HepG2 (cell line): ENCODE measurements around the gene GSC2. TPM values are rescaled to one million over a fixed set of nuclear protein-coding genes. Genes with fewer than 3 reads are reported as not detected.

ENCODE experiments used
- CAMTA2 ChIP-seq: sonication (generic); formaldehyde crosslinking; IDR thresholded peaks from 2 replicates; pipeline ENCODE4 v1.4.0; 2020; ENCODE audit warnings: mild to moderate bottlenecking, missing genetic modification reagents, borderline replicate concordance
- DMAP1 ChIP-seq: IDR thresholded peaks from 2 replicates; pipeline ENCODE4 v1.6.1; 2016
- GPN1 ChIP-seq: sonication (generic); formaldehyde crosslinking; IDR thresholded peaks from 2 replicates; pipeline ENCODE4 v1.5.1; 2020; ENCODE audit warnings: missing genetic modification reagents, borderline replicate concordance
- HDAC2 ChIP-seq: sonication (generic); formaldehyde crosslinking; IDR thresholded peaks from 2 replicates; pipeline ENCODE4 v1.4.0; 2020; ENCODE audit warnings: missing genetic modification reagents
- HES4 ChIP-seq: sonication (generic); formaldehyde crosslinking; IDR thresholded peaks from 2 replicates; pipeline ENCODE4 v1.9.0; 2021; ENCODE audit warnings: mild to moderate bottlenecking, missing genetic modification reagents, borderline replicate concordance
- HOXA3 ChIP-seq: sonication (generic); formaldehyde crosslinking; IDR thresholded peaks from 2 replicates; pipeline ENCODE4 v1.5.0; 2020; ENCODE audit warnings: missing genetic modification reagents
- JUNB ChIP-seq: sonication (generic); formaldehyde crosslinking; IDR thresholded peaks from 2 replicates; pipeline ENCODE4 v1.8.0; 2022; ENCODE audit warnings: missing genetic modification reagents, mild to moderate bottlenecking, borderline replicate concordance
- KLF16 ChIP-seq, 2 experiments: sonication (generic) in 1 of 2; formaldehyde crosslinking in 1 of 2; IDR thresholded peaks; 2 replicates each; pipeline versions ENCODE4 v1.6.1 to v1.8.0; 2016 to 2023; ENCODE audit warnings: missing genetic modification reagents in 2 of 2, missing compliant biosample characterization in 1 of 2
- MBD4 ChIP-seq: IDR thresholded peaks from 2 replicates; pipeline ENCODE4 v1.6.1; 2012; ENCODE audit warnings: low read length, inconsistent platforms, borderline replicate concordance
- MEIS1 ChIP-seq: sonication (generic); formaldehyde crosslinking; IDR thresholded peaks from 2 replicates; pipeline ENCODE4 v1.9.0; 2021; ENCODE audit warnings: mild to moderate bottlenecking, missing genetic modification reagents, moderate library complexity, borderline replicate concordance
- RBM22 ChIP-seq: fragments of 200-400 bp; formaldehyde crosslinking; optimal IDR thresholded peaks from 2 replicates; pipeline ENCODE3; 2017; ENCODE audit warnings: mild to moderate bottlenecking, low read length, moderate library complexity
- SOX13 ChIP-seq, 3 experiments: fragments of 450-650 bp in 1 of 3; sonication (generic) in 1 of 3; formaldehyde crosslinking in 1 of 3; IDR thresholded peaks in 2 of 3; conservative IDR thresholded peaks in 1 of 3; 2 replicates each; pipeline versions ENCODE4 v1.5.0 to v1.6.1; 2016 to 2020; ENCODE audit warnings: antibody characterized with exemption in 1 of 3, mild to moderate bottlenecking in 1 of 3, missing compliant biosample characterization in 1 of 3, missing genetic modification reagents in 1 of 3, moderate library complexity in 1 of 3
- TBX2 ChIP-seq: sonication (generic); formaldehyde crosslinking; IDR thresholded peaks from 2 replicates; pipeline ENCODE4 v1.5.0; 2020; ENCODE audit warnings: missing genetic modification reagents, mild to moderate bottlenecking, borderline replicate concordance
- ZNF101 ChIP-seq: sonication (generic); formaldehyde crosslinking; IDR thresholded peaks from 2 replicates; pipeline ENCODE4 v1.4.0; 2020; ENCODE audit warnings: mild to moderate bottlenecking, low read depth, missing genetic modification reagents, borderline replicate concordance
- ZNF232 ChIP-seq: sonication (generic); formaldehyde crosslinking; IDR thresholded peaks from 2 replicates; pipeline ENCODE4 v1.4.0; 2020; ENCODE audit warnings: missing genetic modification reagents, borderline replicate concordance
- ZNF329 ChIP-seq: sonication (generic); formaldehyde crosslinking; IDR thresholded peaks from 2 replicates; pipeline ENCODE4 v1.9.0; 2021; ENCODE audit warnings: low read depth, mild to moderate bottlenecking, missing genetic modification reagents
- ZNF570 ChIP-seq: sonication (generic); formaldehyde crosslinking; IDR thresholded peaks from 2 replicates; pipeline ENCODE4 v1.4.0; 2020; ENCODE audit warnings: mild to moderate bottlenecking, missing genetic modification reagents, borderline replicate concordance
- ZNF746 ChIP-seq: sonication (generic); formaldehyde crosslinking; IDR thresholded peaks from 2 replicates; pipeline ENCODE4 v1.8.0; 2022; ENCODE audit warnings: mild to moderate bottlenecking, missing genetic modification reagents
- polyA plus RNA-seq, 8 experiments: library from polyadenylated mRNA; depleted of rRNA in 3 of 8; stranded (reverse) in 7 of 8; unstranded in 1 of 8; fragments of >200 nt; fragmentation: Illumina TruSeq in 4 of 8; extraction: Trizol in 4 of 8; gene quantifications; 2 replicates each; pipeline versions ENCODE4 v1.2.1 to v1.2.3, GENCODE V29; 2011 to 2016; ENCODE audit warnings: low read depth in 4 of 8, missing spikeins in 1 of 8, mixed read lengths in 1 of 8; ENCODE audit not compliant: insufficient read depth in 1 of 8
- total RNA-seq, 5 experiments: library from RNA; depleted of rRNA; stranded (reverse); fragments of >200 nt; fragmentation: Illumina TruSeq; extraction: Trizol; gene quantifications; 2 replicates each; pipeline ENCODE4 v1.2.3, GENCODE V29; 2016; ENCODE audit warnings: low read depth in 1 of 5
- TF ChIP-seq, protein P1 (sequence below): IDR thresholded peaks from 2 replicates; pipeline ENCODE4 v1.6.1; 2016; ENCODE audit warnings: mild to moderate bottlenecking
- TF ChIP-seq, protein P2 (sequence below): sonication (generic); formaldehyde crosslinking; IDR thresholded peaks from 2 replicates; pipeline ENCODE4 v1.9.0; 2021; ENCODE audit warnings: missing genetic modification reagents, borderline replicate concordance
- TF ChIP-seq, protein P3 (sequence below): IDR thresholded peaks from 2 replicates; pipeline ENCODE4 v1.6.1; 2016; ENCODE audit warnings: mild to moderate bottlenecking, missing biosample characterization, missing genetic modification reagents
- TF ChIP-seq, protein P4 (sequence below): sonication (generic); IDR thresholded peaks from 2 replicates; pipeline ENCODE4 v1.6.1; 2016; ENCODE audit warnings: low read depth, borderline replicate concordance
- TF ChIP-seq, protein P5 (sequence below): sonication (generic); formaldehyde crosslinking; IDR thresholded peaks from 2 replicates; pipeline ENCODE4 v1.4.0; 2020; ENCODE audit warnings: missing genetic modification reagents

GSC2 gene
- total and polyA plus RNA-seq, 2 of the 13 experiments (the other 11 are each of a cell fraction or from before 2014, with no cell fraction given) = not detected

DNA sequence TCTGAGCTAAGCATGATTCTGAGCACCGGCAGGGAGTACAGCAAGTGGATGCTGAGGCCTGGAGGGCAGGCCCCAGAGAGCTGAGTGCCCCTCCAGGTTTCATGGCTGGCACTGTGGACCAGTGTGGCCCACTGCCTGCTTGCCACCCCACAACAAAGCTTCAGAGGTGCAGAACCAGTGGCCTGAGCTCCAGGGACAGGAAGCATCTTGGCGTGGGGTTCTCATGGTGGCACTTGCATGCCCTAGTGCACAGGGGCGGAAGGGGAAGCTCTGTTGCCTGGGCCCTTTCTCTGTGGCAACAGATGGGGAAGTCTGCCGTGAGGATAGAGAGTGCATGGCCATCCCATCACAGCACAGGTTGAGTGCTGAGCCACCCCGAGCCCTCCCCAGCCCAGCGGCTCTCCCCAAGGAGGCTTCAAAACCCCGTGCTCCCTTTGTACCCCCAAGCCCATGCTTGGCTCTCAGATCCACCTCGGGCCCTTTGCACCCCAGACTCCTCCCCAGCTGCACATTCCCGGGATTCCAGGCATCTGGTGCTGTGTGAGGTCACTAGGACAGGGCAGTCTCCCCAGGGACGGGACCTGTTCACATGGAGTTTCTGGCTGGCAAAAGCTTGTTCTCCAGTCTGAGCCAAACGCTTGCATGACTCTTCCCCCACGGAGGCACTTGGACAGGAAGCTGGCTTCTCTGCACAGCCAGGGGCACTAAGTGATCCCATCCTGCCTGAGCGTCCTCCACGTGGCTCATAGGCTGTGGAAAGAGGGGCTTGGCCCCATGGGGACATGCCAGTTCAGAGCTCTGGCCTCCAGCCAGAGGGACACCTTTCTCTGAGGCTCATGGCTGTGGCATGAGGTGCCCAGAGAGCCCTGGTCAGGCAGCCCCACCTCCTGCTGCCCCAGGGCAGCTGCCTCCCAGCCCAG is 24.3 kb upstream of the GSC2 start (continued):
- TF ChIP-seq ZNF746 = no peak
- no peak for TF ChIP-seq SOX13 (IDR thresholded peaks at IDR 0.05)
- TF ChIP-seq SOX13 (CRISPR knock-in tag; conservative IDR thresholded peaks at IDR 0.05 in 1 of 2, IDR thresholded peaks at IDR 0.05 in 1 of 2) = no peak
- TF ChIP-seq MEIS1 (CRISPR knock-in tag) = no peak
- TF ChIP-seq, protein P1, sequence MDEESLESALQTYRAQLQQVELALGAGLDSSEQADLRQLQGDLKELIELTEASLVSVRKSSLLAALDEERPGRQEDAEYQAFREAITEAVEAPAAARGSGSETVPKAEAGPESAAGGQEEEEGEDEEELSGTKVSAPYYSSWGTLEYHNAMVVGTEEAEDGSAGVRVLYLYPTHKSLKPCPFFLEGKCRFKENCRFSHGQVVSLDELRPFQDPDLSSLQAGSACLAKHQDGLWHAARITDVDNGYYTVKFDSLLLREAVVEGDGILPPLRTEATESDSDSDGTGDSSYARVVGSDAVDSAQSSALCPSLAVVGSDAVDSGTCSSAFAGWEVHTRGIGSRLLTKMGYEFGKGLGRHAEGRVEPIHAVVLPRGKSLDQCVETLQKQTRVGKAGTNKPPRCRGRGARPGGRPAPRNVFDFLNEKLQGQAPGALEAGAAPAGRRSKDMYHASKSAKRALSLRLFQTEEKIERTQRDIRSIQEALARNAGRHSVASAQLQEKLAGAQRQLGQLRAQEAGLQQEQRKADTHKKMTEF (CRISPR knock-in tag) = no peak
- TF ChIP-seq, protein P2, sequence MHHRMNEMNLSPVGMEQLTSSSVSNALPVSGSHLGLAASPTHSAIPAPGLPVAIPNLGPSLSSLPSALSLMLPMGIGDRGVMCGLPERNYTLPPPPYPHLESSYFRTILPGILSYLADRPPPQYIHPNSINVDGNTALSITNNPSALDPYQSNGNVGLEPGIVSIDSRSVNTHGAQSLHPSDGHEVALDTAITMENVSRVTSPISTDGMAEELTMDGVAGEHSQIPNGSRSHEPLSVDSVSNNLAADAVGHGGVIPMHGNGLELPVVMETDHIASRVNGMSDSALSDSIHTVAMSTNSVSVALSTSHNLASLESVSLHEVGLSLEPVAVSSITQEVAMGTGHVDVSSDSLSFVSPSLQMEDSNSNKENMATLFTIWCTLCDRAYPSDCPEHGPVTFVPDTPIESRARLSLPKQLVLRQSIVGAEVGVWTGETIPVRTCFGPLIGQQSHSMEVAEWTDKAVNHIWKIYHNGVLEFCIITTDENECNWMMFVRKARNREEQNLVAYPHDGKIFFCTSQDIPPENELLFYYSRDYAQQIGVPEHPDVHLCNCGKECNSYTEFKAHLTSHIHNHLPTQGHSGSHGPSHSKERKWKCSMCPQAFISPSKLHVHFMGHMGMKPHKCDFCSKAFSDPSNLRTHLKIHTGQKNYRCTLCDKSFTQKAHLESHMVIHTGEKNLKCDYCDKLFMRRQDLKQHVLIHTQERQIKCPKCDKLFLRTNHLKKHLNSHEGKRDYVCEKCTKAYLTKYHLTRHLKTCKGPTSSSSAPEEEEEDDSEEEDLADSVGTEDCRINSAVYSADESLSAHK = no peak
- peak; percentile 49 for TF ChIP-seq RBM22
- no peak for TF ChIP-seq GPN1 (CRISPR knock-in tag)
- TF ChIP-seq ZNF570 (CRISPR knock-in tag) = no peak
- no peak for TF ChIP-seq ZNF232 (CRISPR knock-in tag)
- no peak for TF ChIP-seq HES4 (CRISPR knock-in tag)
- no peak for TF ChIP-seq DMAP1 (CRISPR knock-in tag)
- TF ChIP-seq HDAC2 (CRISPR knock-in tag) = 0 out of 2 replicates have a peak, but pooled peaks have one; percentile 31
- no peak for TF ChIP-seq ZNF329 (CRISPR knock-in tag)
- TF ChIP-seq MBD4 = no peak
- 0 out of 2 replicates have a peak, but pooled peaks have one; percentile 19 for TF ChIP-seq HOXA3 (CRISPR knock-in tag)
- TF ChIP-seq KLF16 (CRISPR knock-in tag; IDR thresholded peaks at IDR 0.05) = 0 out of 4 replicates have a peak, but pooled peaks of 1 of the 2 experiments have one; percentile 13
- TF ChIP-seq ZNF101 (CRISPR knock-in tag) = no peak
- TF ChIP-seq, protein P3, sequence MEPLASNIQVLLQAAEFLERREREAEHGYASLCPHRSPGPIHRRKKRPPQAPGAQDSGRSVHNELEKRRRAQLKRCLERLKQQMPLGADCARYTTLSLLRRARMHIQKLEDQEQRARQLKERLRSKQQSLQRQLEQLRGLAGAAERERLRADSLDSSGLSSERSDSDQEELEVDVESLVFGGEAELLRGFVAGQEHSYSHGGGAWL = no peak
- TF ChIP-seq, protein P4, sequence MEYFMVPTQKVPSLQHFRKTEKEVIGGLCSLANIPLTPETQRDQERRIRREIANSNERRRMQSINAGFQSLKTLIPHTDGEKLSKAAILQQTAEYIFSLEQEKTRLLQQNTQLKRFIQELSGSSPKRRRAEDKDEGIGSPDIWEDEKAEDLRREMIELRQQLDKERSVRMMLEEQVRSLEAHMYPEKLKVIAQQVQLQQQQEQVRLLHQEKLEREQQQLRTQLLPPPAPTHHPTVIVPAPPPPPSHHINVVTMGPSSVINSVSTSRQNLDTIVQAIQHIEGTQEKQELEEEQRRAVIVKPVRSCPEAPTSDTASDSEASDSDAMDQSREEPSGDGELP = peak; percentile 18; the same call in 1 of the 2 replicates
- TF ChIP-seq, protein P5, sequence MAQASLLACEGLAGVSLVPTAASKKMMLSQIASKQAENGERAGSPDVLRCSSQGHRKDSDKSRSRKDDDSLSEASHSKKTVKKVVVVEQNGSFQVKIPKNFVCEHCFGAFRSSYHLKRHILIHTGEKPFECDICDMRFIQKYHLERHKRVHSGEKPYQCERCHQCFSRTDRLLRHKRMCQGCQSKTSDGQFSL (CRISPR knock-in tag) = no peak
- no peak for TF ChIP-seq CAMTA2
- TF ChIP-seq TBX2 = no peak
- no peak for TF ChIP-seq JUNB (CRISPR knock-in tag)
